ENCODE measurements around the gene EDDM13. TPM values are rescaled to one million over a fixed set of nuclear protein-coding genes. Genes with fewer than 3 reads are reported as not detected.

The EDDM13 gene
- total and polyA plus RNA-seq, 2 of the 13 experiments (the other 11 are each of a cell fraction or from before 2014, with no cell fraction given) = not detected

GRCh38 chr19:56314381-56315076, 42.0 kb downstream of the EDDM13 start, which contains the start of gene ZSCAN5A (continued):
- TF ChIP-seq ARID4A (CRISPR knock-in tag; IDR thresholded peaks at IDR 0.05; ENCODE audit: borderline replicate concordance) (peak; percentile 80), FOXP4 (CRISPR knock-in tag; IDR thresholded peaks at IDR 0.05) (no peak; the same call in 1 of the 2 replicates), CREB1 (IDR thresholded peaks at IDR 0.05) (peak; percentile 99), CREB1 (CRISPR knock-in tag; IDR thresholded peaks at IDR 0.05) (peak; percentile 97), ZKSCAN5 (CRISPR knock-in tag; IDR thresholded peaks at IDR 0.05) (no peak), RFXAP (CRISPR knock-in tag; IDR thresholded peaks at IDR 0.05; ENCODE audit: borderline replicate concordance) (no peak), ZNF30 (CRISPR knock-in tag; IDR thresholded peaks at IDR 0.05) (no peak), ZNF3 (CRISPR knock-in tag; IDR thresholded peaks at IDR 0.05) (no peak), SMARCC2 (IDR thresholded peaks at IDR 0.05) (no peak), ZBTB4 (CRISPR knock-in tag; IDR thresholded peaks at IDR 0.05; ENCODE audit: borderline replicate concordance) (no peak), ZNF382 (CRISPR knock-in tag; IDR thresholded peaks at IDR 0.05; ENCODE audit: borderline replicate concordance) (no peak), ZNF614 (CRISPR knock-in tag; IDR thresholded peaks at IDR 0.05; ENCODE audit: borderline replicate concordance) (peak; percentile 44; the same call in 1 of the 2 replicates), ZNF773 (CRISPR knock-in tag; IDR thresholded peaks at IDR 0.05; ENCODE audit: borderline replicate concordance) (no peak), XRCC5 (optimal IDR thresholded peaks at IDR 0.05; ENCODE audit: low read length) (no peak), ESRRA (CRISPR knock-in tag; IDR thresholded peaks at IDR 0.05; ENCODE audit: low read depth) (peak; percentile 16; the same call in 1 of the 2 replicates), ZFP37 (CRISPR knock-in tag; IDR thresholded peaks at IDR 0.05; ENCODE audit: borderline replicate concordance) (no peak), POLR2A (IDR thresholded peaks at IDR 0.05; ENCODE audit: insufficient read depth in 1 of 2, low read depth in 2 of 2, low read length in 2 of 2) (peak; percentile 50 to 65), ARNTL (CRISPR knock-in tag; IDR thresholded peaks at IDR 0.05) (no peak), ZBTB8A (CRISPR knock-in tag; IDR thresholded peaks at IDR 0.05; ENCODE audit: borderline replicate concordance, low read depth) (no peak), ZFP36L1 (CRISPR knock-in tag; IDR thresholded peaks at IDR 0.05) (no peak), U2AF1 (optimal IDR thresholded peaks at IDR 0.05; ENCODE audit: low read depth, low read length) (no peak), SSRP1 (CRISPR knock-in tag; IDR thresholded peaks at IDR 0.05) (no peak), PAF1 (CRISPR knock-in tag; IDR thresholded peaks at IDR 0.05) (no peak)
